ENCODE data around the gene CDCP1.

GRCh38 chr3:45079715-45080114, 66.5 kb downstream of the CDCP1 start:
- no peak for TF ChIP-seq CTCF (IDR thresholded peaks at IDR 0.05)
- no peak for TF ChIP-seq POLR2A (IDR thresholded peaks at IDR 0.05)
